ENCODE results near the gene PSMB7.
"Not testable (repeated sequence)": the region's sequence is repeated elsewhere in the genome, so short reads cannot be mapped to it uniquely, and the experiment has no call there.

DNA sequence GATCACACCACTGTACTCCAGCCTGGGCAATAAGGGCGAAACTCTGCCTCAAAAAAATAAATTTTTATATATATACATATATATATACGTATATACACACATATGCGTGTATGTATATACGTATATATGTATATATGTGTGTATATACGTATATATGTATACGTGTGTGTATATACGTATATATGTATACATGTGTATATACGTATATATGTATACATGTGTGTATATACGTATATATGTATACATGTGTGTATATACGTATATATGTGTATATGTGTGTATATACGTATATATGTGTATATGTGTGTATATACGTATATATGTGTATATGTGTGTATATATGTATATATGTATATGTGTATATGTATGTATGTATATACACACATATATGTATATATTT, 10.5 kb upstream of the PSMB7 start:
- TF ChIP-seq, protein P1, sequence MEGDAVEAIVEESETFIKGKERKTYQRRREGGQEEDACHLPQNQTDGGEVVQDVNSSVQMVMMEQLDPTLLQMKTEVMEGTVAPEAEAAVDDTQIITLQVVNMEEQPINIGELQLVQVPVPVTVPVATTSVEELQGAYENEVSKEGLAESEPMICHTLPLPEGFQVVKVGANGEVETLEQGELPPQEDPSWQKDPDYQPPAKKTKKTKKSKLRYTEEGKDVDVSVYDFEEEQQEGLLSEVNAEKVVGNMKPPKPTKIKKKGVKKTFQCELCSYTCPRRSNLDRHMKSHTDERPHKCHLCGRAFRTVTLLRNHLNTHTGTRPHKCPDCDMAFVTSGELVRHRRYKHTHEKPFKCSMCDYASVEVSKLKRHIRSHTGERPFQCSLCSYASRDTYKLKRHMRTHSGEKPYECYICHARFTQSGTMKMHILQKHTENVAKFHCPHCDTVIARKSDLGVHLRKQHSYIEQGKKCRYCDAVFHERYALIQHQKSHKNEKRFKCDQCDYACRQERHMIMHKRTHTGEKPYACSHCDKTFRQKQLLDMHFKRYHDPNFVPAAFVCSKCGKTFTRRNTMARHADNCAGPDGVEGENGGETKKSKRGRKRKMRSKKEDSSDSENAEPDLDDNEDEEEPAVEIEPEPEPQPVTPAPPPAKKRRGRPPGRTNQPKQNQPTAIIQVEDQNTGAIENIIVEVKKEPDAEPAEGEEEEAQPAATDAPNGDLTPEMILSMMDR (IDR thresholded peaks at IDR 0.05; ENCODE audit: low read depth, low read length, poor library complexity, severe bottlenecking) = not testable (repeated sequence)
- TF ChIP-seq EZH2phosphoT487 (IDR thresholded peaks at IDR 0.05; ENCODE audit: borderline replicate concordance, low read length) = not testable (repeated sequence)

Measured in DOHH2 (cell line).